Measurements from ENCODE around the gene MRPL1.
"Not testable (repeated sequence)": the region's sequence is repeated elsewhere in the genome, so short reads cannot be mapped to it uniquely, and the experiment has no call there.

MRPL1 gene

GRCh38 chr4:77913348-77913747 lies 50.7 kb downstream of the MRPL1 start:
- DNase-seq (ENCODE audit: low read depth in 2 of 2) = no peak

- no peak for DNase-seq (ENCODE audit: low read depth in 2 of 2)
Measured at GRCh38 chr4:77917075-77917474, 54.4 kb downstream of the MRPL1 start.

- DNase-seq (ENCODE audit: low read depth in 2 of 2) = no peak
Measured at GRCh38 chr4:77917601-77918000, 55.0 kb downstream of the MRPL1 start.

GRCh38 chr4:77920371-77920770 lies 57.7 kb downstream of the MRPL1 start:
- no peak for DNase-seq (ENCODE audit: low read depth in 2 of 2)

GRCh38 chr4:77921701-77922100 lies 59.1 kb downstream of the MRPL1 start:
- DNase-seq (ENCODE audit: low read depth in 2 of 2) = no peak

GRCh38 chr4:77922158-77923094 lies 59.8 kb downstream of the MRPL1 start:
- no peak for DNase-seq (ENCODE audit: low read depth in 2 of 2)

- DNase-seq (ENCODE audit: low read depth in 2 of 2) = no peak
Measured at GRCh38 chr4:77927991-77928925, 65.6 kb downstream of the MRPL1 start.

- no peak for DNase-seq (ENCODE audit: low read depth in 2 of 2)
Measured at GRCh38 chr4:77930154-77930639, 67.6 kb downstream of the MRPL1 start.

- DNase-seq (ENCODE audit: low read depth in 2 of 2) = no peak
Measured at GRCh38 chr4:77930876-77931275, 68.2 kb downstream of the MRPL1 start.

- no peak for DNase-seq (ENCODE audit: low read depth in 2 of 2)
Measured at GRCh38 chr4:77931452-77932135, 69.0 kb downstream of the MRPL1 start.

- no peak for DNase-seq (ENCODE audit: low read depth in 2 of 2)
Measured at GRCh38 chr4:77938560-77938959, 75.9 kb downstream of the MRPL1 start.

GRCh38 chr4:77945929-77946328 lies 83.3 kb downstream of the MRPL1 start:
- not testable (repeated sequence) for DNase-seq (ENCODE audit: low read depth in 2 of 2)

- no peak for DNase-seq (ENCODE audit: low read depth in 2 of 2)
Measured at GRCh38 chr4:77950203-77950602, 87.6 kb downstream of the MRPL1 start.

GRCh38 chr4:77952457-77952856 lies 89.8 kb downstream of the MRPL1 start:
- no peak for DNase-seq (ENCODE audit: low read depth in 2 of 2)

- DNase-seq (ENCODE audit: low read depth in 2 of 2) = no peak
Measured at GRCh38 chr4:77954690-77955089, 92.1 kb downstream of the MRPL1 start.

GRCh38 chr4:77956917-77957316 lies 94.3 kb downstream of the MRPL1 start:
- DNase-seq (ENCODE audit: low read depth in 2 of 2) = no peak

- no peak for DNase-seq (ENCODE audit: low read depth in 2 of 2)
Measured at GRCh38 chr4:77958897-77959296, 96.3 kb downstream of the MRPL1 start.

- no peak for DNase-seq (ENCODE audit: low read depth in 2 of 2)
Measured at GRCh38 chr4:77959566-77960338, 97.1 kb downstream of the MRPL1 start.

- no peak for DNase-seq (ENCODE audit: low read depth in 2 of 2)
Measured at GRCh38 chr4:77960367-77960766, 97.7 kb downstream of the MRPL1 start.

- DNase-seq (ENCODE audit: low read depth in 2 of 2) = no peak
Measured at GRCh38 chr4:77963004-77963403, 100.4 kb downstream of the MRPL1 start.

- not testable (repeated sequence) for DNase-seq (ENCODE audit: low read depth in 2 of 2)
Measured at GRCh38 chr4:77973657-77974056, 111.0 kb downstream of the MRPL1 start.

Data from stimulated activated CD8-positive, alpha-beta memory T cell treated with anti-CD3 and anti-CD28 coated beads, Interleukin-15, amount 100 ng/mL, for 4 hours (primary cell).